Activated CD4-positive, CD25-positive, alpha-beta regulatory T cell treated with anti-CD3 and anti-CD28 coated beads, Interleukin-2, amount 50 U/mL, for 72 hours (primary cell): ENCODE results near the gene DCXR.

Source experiments
- DNase-seq: peaks from one replicate; pipeline ENCODE4 v3.0.0; 2021

Gene DCXR

DNA sequence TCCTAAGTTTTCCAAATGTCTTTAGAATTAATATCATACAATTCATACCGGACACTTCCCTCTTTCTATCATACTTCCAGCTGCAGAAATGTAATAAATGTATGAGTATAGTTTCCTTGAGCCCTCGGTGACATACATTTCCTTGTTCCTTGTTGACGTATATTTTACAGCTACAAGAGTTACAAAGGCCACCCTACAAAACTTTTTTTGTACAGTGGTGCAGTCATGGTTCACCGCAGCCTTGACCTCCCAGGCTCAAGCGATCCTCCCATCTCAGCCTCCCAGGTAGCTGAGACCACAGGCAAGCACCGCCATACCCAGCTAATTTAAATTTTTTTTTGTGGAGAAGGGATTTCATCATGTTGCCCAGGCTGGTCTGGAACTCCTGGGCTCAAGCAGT, 35.3 kb upstream of the DCXR start:
- DNase-seq: no peak

DNA sequence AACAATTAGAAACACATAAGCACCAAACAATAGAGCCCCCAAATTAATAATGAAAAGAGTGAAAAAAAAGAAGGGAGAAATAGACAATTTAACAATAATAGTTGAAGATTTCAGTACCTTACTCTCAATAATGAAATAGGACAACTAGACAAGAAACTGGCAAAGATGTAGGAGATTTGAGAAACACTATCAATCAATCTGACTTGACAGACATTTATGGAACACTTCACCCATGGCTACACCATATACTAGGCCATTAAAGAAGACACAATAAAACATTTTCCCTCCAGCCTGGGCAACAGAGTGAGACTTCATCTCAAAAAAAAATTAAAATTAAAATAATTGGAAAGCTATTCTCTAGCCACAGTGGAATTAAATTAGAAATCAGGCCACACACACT, 33.1 kb upstream of the DCXR start:
- DNase-seq: no peak

- DNase-seq: peak; percentile 79
These were observed 28.3 kb upstream of the DCXR start, which contains the start of gene DUS1L for GRCh38 chr17:82065638-82066303. Gene DUS1L (minus strand): TSS chr17:82065804. CDS start chr17:82065059, 745 bp downstream.

DNA sequence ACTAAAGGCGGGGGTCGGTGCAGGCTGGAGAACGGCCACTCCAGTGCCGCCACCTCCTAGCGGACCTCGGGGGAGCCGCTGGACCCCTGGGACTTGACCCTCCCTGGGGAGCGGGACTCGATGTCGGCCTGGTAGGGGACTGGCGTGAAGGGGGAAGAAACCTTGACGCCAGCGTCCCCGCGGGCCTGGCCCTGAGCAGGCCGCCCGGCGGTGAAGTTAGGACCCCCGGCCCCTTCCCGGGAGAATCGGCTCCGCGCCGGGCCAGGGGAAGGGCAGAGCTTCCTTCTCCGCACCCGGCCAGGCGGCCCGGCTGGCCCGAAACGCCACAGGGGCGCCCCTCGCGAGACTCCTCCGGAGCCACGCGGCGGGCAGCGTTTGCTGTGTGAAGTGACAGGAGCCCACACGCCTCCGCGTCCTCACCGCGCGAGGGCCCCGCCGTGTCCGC, 27.7 kb upstream of the DCXR start:
- peak; percentile 51 for DNase-seq

- no peak for DNase-seq
These were observed 27.1 kb upstream of the DCXR start for GRCh38 chr17:82064433-82065192.

DNA sequence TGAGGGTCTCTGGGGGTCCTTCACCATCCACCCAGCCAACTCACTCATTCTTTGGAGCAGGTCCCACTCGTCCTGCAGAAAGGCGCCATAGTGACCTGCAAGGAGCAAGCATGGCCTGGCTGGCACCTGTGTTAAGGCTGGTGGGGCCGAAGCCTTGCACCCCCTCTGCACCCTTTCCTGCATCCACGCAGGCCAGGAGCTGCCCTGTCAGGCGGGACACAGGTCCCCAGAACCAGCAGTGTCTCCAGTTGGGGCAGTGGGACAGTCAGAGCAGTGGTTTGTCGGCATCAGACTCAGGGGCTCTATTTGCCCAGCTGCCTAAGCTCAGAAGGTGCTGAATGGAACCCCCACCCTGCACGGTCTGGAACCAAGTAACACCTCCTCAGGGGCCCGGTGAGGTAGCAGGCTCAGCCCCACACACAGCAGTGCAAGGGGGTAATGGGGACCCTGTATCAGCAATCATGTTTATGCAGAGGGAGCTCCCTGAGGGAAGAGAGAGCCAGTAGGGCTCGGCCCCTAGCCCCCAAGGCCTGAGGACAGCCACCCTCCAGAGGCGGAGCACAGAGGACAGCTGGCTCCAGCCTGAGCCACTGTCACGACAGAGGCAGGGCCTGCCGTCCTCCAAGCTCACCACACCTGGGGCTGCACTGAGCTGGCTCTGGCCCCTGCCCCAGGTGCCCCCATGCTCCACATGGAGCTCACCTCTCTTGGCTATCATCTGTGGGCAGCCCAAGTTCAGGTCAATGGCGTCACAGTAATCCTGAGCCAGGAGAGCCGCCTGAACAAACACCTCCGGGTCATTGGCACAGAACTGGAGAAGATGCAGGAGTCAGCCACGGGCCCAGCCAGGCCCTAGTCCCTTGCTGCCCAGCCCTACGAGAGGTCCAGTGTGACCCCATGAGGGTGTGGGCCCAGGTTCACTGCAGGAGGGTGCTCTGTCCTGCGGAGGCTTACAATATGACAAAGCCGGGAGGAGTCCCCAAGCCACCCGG, 26.2 kb upstream of the DCXR start:
- no peak for DNase-seq

GRCh38 chr17:82062984-82063368, 25.5 kb upstream of the DCXR start:
- no peak for DNase-seq

GRCh38 chr17:82062076-82062983, 24.8 kb upstream of the DCXR start:
- DNase-seq: no peak

- DNase-seq: no peak
These were observed 23.8 kb upstream of the DCXR start for GRCh38 chr17:82061047-82061925.

DNA sequence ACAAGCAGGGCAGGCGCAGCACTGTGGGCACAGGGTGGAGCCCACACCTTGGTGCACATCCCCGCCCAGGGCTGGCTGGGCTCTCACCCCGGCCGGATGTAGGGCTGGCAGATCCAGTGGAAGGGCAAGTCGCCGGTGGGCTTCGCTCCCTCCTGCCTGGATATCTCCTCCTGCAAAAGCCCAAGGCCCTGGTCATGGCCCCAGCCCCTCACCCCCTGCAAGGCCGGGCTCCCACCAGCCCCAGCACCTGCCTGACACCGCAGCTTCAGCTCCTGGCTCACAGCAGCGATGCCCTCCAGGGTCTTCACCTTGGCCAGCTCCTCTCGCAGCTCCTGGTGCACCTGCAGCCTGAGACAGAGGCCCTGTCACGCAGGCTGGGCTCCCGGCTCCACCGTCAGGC, 23.1 kb upstream of the DCXR start:
- DNase-seq: no peak

GRCh38 chr17:82060001-82060380, 22.5 kb upstream of the DCXR start:
- no peak for DNase-seq

DNA sequence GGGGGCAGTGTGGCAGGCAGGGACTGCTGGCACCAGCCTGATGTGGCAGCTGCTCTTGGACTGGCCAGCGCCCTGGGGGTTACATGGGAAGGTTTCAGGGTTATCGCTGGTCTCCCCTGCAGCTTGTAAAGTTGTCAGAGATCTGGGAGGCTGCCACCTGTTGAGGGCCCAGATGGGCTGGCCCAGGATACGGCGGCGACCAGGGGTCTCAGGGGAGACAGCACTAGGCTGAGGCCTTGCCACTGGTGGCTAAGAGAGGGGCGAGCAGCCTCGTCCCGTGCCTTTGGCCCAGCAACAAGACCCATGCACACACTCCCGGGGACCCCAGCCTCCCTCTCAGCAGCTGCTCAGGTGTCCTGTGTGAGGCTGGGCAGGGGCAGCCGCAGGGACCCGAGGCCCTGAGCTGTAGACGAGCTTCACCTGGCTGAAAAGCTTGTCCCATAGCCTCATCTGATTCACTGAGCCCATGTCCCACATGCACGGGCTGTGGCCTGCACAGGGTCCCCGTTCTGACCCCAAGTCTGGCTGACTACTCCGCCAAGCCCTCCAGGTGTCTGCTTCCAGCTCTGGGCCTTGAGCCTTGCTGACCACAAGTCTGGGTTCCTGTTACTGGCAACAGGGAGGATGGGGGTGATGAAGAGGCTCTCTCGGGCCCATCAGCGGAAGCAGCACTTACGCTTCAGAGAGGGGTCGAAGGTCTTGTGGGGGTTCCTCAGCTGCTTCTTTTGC, 21.9 kb upstream of the DCXR start:
- peak; percentile 31 for DNase-seq

- no peak for DNase-seq
These were observed 21.4 kb upstream of the DCXR start for GRCh38 chr17:82058855-82059249.

DNA sequence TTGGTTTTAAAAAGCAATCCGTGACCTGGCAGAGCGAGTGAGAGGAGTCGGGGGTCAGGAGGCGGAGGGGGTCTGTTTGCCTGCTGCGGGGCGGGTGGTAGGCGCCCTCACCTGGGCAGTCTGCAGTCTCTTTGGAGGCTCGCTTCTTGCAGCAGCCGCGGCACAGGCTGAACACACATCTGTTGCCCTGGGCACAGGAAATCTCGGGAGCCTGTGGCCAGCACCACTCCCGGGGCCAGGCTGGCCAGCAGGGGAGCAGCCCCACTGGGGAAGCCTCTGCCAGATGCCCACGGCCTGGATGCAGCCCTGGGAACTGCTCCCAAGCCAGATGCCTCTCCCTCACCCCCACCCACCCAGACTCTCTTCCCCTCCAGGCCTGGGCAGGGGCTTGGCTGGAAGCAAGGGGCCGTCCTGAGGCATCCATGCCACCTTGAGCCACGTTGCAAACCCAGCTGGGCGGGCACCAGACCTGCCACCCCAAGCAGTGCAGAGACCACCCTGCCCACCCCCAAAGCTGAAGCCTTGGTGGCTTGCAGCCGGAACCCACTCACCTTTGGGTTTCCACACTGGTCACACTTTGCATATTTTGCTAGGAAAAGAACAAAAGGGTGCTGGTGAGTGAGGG, 20.8 kb upstream of the DCXR start:
- no peak for DNase-seq

DNA sequence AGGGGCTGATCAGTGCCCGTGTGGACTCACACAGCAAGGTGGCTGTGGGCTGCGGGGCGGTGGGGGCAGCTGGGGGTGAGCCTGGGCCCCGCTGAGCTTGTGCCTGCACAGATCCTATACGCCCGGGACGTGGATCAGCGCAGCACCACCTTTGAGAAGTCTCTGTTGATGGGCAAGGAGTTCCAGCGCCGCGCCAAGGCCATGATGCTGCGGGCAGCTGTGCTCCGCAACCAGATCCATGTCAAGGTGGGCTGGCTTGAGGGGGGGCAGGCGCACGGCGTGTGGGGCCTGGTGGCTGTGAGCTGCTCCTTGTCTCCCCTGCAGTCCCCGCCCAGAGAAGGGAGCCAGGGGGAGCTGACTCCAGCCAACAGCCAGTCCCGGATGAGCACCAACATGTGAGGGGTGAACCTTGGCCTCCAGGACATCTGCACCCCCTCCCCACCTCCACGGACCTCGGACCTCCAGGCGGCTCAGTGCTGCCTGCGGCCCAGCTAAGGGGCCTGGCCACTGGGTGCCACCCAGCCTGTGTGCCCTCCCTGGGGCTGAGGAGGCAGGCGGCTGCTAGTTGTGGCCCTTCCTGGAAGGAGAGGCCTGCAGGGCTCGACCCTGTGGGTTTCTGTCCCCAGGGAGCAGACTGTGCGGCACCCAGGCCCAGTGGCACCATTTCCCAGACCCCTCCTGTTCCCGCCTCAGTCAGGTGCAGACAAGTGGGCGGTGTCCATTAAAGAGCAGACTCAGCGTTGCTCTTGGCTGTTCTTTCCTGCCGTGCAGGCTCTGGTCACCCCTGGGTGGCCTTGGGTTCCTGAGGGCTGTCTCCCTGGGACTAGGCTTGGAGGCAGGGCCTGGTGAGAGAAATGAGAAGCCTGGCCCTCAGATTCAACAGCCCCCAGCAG, 19.5 kb upstream of the DCXR start:
- no peak for DNase-seq

- DNase-seq: no peak
These were observed 18.6 kb upstream of the DCXR start for GRCh38 chr17:82055965-82056728.

DNA sequence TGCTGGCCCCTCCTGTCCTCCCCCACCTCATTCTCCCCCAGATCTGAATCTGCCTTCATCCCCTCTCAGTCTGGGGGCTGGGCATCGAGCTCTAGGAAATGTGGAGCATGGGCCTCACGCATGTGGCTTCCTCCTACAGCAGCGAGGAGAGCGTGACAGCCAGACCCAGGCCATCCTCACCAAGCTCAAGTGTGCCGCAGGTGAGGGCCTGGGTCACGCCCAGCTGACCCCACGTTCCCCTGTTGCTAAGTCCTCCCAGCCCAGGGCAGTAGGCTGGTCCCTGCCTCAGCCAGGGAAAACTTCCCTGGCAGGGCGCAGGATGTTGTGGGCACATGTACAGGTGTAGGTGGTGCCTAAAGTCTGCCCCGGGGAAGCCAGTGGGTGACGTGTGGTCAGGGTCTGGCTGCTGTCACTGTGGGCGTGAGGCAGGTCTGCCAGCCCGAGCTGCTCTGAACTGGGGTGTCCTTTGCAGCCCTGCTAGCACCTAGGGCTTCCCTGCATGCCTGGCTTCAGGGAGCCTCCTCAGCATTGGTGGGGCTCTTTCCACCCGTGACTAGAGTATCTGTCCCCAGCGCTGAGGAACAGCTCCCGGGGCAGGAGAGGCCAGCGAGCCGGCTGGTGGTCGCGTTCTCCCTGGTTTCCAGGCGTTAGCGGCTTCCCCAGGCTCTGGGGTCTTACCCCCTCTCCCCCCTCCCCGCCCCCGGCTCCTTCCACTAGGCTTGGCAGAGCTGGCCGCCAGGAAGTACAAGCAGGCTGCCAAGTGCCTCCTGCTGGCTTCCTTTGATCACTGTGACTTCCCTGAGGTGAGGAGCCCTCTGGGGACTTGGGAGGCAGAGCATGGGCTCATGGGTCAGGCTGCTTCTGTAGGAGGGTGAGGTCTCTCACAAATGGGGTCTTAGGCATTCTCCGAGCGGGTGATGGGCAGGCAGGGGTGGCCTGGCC, 17.8 kb upstream of the DCXR start:
- DNase-seq: no peak
